Measurements from ENCODE around the gene C17orf100.
"Not testable (repeated sequence)": the region's sequence is repeated elsewhere in the genome, so short reads cannot be mapped to it uniquely, and the experiment has no call there.

The C17orf100 gene

DNA sequence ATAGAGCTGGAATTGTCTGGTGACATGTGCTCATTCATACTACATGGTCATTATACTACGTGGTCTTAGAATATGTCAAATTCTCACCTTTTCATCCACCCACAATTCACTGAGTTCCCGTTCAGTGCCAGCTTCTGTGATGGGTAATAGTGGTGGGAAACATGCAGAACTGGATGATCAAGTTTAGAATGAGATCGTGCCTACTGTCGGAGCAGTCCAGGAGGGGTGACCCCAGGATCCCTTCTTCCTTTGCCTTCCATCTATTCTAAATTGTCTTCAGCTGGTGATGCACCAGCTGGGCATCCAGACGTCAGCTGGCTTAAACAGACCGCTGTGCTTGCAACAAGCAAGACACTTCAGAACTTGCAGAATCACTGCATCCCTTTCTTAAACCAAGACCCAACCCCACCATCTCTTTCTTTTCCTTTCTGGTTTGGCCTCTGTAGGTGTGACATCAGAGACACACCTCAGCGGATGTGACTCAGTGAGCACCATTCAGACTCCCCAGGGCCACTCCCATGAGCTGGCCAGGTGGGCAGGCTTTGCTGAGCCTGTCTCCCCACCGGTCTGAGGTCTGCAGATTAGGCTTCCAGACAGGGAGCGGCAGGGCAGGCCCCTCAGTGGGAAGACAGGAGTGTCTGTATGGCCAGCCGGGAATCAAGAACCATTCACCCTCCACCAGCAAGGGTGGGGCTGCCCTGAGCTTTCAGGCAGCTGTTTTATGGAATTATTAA, 18.1 kb downstream of the C17orf100 start:
- no peak for DNase-seq

- no peak for DNase-seq
These were observed 19.0 kb downstream of the C17orf100 start for GRCh38 chr17:6670571-6670970.

DNA sequence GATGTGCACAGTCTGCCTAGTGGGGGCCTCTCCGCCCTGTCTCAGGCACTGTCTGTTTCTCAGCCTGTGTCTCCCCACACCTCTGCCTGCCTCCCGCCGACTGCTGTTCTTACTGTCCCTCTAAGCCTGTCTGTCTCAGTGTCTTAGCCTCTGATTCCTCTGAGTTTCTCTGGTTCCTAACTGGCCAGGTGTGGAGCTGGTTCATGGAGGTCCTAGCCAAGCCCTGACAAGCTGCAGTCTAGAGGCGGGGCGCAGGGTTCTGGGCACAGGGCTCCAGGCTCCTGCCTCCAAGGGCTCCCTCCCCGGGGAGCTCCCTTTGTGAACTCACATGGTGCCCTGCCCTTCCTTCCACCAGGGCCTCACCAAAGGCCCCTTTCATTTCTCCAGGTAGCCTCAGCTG, 19.4 kb downstream of the C17orf100 start:
- DNase-seq = no peak

DNA sequence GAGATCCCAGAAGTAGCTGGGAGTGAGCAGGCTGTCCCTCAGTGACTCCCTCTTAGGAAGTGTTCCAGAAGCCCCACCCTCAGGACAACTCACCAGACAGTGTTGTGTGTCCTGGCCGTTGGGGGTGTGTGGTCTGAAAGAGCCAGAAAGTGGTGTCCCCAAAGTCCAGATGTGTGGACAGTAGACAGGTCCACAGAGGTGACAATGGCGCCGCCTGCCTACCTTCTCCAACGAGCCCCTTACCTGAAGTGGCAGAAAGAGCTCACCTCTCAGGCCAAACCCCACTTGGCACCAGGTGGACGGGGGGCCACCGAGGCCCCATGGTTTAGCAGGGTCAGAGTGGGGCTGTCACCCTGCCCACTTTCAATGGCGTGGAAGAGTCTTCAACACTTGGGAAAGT, 19.9 kb downstream of the C17orf100 start:
- no peak for DNase-seq

DNA sequence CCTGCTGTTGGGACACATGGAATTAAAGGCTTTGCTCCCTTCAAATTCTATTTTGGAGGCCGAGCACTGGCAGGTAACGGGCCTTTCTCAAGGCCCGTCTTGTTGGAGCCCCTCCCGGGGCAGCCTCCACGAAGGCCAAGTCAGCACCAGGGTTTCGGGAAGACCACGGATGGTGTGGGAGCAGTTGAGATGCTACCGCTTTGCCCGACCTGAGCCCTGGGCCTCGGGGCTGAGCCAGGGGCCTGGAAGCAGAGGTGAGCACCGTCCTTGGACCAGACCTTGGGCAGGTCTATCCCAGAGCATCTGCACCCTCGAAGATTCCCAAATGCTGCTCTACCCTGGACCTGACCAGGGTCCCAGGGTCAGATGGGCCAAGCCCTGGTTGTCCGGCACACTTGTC, 23.0 kb downstream of the C17orf100 start:
- DNase-seq = no peak

DNA sequence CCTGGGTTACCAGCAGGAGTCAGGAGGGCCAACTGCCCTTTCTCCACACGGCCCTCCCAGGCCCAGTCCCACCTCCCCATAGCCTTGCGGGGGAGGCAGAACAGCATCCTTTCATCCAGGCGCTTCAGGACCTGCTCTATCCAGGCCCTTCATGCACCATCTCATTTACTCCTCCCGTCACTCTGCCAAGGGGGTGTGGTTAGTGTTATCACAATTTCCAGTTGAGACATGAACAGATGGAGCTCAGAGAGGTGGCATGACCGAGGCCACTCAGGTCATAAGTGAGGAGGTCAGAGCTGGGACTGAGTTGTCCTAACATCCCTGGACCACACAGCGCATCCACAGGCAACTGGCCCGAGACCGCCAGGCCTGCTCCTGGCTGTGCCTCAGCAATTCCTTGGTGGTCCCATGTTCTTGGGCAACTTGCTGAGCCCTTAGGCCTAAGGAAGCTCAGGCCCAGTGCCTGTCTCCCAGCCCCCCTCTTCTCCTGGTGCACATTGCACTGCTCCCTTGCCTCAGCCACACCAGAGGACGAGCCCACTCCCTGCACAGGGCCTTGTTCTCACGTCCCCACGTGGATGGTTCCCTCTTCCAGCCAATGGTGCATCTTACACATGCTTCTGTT, 23.8 kb downstream of the C17orf100 start:
- peak; percentile 69 for DNase-seq

- no peak for DNase-seq
These were observed 25.2 kb downstream of the C17orf100 start for GRCh38 chr17:6676802-6677157.

DNA sequence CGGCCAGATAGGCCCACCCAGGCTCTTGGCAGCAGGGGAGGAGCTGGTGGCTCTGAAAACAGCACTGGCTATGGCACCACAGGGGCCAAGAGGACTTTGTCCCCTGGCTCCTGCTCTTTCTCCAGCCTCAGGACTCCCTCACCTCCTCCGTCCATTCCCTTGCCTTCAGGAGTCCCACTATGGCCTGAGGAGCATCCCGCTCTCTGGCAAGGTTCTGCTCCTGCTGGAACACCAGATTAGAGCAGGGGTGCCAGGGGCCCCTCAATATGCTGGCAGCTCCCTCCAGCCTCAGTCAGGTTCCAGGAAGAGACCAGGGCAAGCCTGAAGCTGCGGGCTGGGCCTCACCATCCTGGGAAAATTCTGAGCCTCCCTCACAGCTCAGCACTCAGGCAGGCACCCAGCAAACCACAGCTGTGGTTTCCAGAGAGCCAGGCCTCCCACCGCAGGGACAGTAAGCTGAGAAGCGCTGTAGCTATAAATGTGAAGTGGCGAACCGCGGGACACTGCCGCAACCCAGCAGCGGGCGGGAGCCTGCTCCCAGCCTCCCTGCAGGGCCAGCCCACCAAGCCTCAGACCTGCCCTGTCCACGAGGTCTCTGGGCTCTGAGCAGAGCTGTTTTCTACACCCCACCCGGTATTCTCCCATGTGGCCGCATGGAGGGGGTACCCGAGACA, 25.7 kb downstream of the C17orf100 start:
- DNase-seq = peak; percentile 59

DNA sequence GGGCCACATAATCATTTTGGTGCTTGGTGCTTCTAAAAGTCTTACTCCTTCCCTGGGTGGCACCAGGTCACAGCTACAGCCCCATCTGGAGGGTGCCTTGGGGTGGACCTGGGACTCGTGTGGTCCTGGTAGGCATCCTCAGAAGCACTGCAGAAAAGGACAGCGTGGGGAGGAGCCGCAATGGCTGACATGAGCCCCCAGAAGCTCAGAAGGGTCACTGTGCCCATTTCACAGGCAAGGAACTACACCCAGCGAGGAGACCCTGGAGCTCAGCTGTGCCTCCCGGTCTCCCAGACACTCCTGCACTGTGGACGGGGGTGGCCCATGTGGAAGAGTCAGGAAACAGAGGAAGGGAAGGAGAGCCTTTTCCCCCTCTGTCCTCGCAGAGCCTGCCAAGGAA, 26.4 kb downstream of the C17orf100 start:
- no peak for DNase-seq

DNA sequence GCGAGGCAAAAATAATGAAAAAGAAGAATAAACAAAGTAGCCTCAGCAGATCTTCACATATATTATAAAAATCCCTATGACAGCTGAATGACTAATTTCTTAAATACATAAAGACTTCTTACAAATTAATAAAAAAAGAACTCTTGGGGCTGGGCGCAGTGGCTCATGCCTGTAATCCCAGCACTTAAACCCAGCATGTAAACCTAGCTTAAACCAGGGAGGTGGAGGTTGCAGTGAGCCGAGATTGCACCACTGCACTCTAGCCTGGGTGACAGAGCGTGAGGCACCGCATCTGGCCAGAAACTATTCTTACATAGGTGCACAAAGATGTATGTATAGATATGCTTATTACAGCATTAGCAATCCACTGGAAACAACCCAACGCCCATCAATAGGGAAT, 27.7 kb downstream of the C17orf100 start:
- no peak for DNase-seq

GRCh38 chr17:6681176-6681575, 29.6 kb downstream of the C17orf100 start:
- DNase-seq = no peak

DNA sequence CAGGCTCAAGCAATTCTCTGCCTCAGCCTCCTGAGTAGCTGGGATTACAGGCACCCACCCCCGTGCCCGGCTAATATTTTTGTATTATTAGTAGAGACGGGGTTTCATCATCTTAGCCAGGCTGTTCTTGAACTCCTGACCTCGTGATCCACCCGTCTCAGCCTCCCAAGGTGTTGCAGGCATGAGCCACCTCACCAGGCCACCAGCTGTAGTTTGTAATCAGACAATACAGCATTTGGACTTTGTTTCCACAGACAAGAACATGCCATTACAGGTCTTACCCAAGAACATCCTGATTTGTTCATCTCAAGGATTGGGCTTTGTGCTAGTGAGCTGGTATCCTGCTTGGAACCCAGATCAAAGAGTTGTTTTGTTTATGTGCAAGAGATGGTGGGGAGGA, 30.1 kb downstream of the C17orf100 start:
- DNase-seq = no peak

- DNase-seq = no peak
These were observed 30.8 kb downstream of the C17orf100 start for GRCh38 chr17:6682339-6682738.

GRCh38 chr17:6683081-6683684, 31.6 kb downstream of the C17orf100 start:
- no peak for DNase-seq

GRCh38 chr17:6683730-6684459, 32.3 kb downstream of the C17orf100 start:
- no peak for DNase-seq

DNA sequence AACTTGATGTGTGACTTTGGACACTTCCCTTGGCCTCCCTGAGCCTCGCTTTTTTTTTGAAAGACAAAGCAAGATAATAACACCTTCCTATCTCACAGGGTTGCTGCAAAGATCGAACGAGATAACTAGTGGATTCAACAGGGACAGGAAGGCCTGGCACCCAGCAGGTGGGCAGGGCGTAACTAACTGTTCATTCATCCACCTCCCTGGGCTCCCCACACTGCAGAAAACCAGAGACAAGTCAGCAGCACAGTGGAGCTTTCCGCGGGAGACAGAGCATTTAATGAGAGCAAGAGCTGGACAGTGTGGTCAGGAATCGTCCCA, 32.9 kb downstream of the C17orf100 start:
- no peak for DNase-seq

GRCh38 chr17:6684881-6685767, 33.6 kb downstream of the C17orf100 start:
- DNase-seq = no peak

DNA sequence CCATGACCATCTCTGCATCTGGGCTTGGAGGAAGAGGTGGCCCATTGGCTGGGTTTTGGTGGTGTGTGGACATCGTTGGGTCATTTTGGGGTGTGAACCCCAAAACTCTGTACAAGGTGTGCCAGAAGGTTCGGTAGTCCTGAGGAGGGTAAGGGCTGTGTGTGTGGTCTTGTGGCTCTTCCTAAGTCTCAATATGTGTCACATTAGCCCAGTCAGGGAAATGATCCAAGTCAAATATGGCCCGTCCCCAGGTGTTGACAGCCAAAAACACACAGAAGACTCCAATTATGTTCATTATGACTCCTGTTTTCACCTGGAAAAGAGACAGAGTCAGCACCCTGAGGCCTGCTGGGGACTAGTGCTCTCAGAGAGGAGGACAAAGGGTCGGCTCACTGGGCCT, 34.5 kb downstream of the C17orf100 start:
- DNase-seq = no peak

DNA sequence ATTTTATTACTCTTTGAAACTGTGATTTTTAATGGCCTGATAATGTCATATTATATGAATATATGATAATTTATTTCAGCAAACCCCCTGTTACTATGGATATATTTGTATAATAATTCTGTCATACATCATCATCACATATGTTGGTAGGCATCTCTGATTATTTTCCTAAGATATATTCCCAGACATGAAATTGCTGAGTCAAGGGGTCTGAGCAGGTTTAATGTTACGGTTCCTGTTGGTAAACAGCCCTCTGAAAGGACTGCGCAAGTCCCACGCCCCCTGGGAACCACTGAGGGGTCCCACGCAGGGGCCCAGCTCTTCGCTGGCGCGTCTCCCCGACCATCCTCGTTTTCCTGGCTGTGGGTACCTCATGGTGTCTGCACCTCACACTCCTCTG, 37.4 kb downstream of the C17orf100 start:
- no peak for DNase-seq

DNA sequence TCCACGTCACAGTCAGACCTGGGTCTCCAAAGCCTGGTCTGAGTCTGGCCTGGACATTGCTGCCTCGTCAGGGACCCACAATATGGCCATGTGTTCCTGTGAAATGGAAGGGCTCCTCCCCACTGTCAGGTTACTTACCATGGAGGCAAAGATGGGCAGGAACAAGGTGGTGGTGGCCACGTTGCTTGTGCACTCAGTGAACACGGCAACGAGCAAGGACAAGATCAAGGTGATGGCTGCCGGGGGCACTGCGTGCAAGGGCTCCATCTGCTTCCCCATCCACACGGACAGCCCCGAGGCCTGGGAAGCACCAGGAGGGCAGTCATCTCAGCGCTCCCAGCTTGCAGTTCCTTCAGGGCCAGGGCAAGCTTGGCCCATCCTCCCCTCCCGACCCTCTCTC, 39.1 kb downstream of the C17orf100 start:
- DNase-seq = no peak

- DNase-seq = no peak
These were observed 40.0 kb downstream of the C17orf100 start for GRCh38 chr17:6691546-6691945.

DNA sequence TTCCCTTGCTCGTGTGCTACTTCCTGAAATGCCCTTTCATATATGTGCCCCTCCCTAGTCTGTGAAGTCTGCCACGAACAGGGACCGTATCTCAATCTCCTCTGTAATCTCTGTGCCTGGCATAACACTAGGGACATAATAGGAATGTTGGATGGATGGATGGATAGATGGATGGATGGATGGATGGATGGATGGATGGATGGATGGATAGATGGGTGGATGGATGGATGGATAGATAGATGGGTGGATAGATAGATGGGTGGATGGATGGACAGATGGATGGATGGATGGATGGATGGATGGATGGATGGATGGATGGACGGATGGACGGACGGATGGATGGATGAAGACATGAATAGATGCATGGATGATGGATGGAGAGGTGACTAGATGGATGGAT, 40.4 kb downstream of the C17orf100 start:
- not testable (repeated sequence) for DNase-seq

All from hematopoietic multipotent progenitor cell treated with erythropoietin and hydrocortisone succinate and interleukin-3 and kit ligand, for 4 days (in vitro differentiated cells).